H1 (cell line): ENCODE measurements around the gene ACYP1. TPM values are rescaled to one million over a fixed set of nuclear protein-coding genes. Genes with fewer than 3 reads are reported as not detected.

Source experiments
- CTCF ChIA-PET: fragments of 300-600 bp; sonication (Branson Sonifier 250); formaldehyde crosslinking; loops from one replicate; lab custom pipeline; 2021; ENCODE audit not compliant: partially characterized antibody; lab: Charles Lee
- POLR2A ChIA-PET: fragments of 300-600 bp; sonication (Branson Sonifier 250); formaldehyde crosslinking; loops from one replicate; lab custom pipeline; 2021; ENCODE audit warnings: inconsistent platforms; ENCODE audit not compliant: partially characterized antibody; lab: Charles Lee
- DNase-seq, 2 experiments: peaks; one replicate each; pipeline versions ENCODE4 v3.0.0 to v3.0.0-alpha.2; 2010 to 2022; ENCODE audit warnings: low spot score in 2 of 2, low read depth in 1 of 2, mixed read lengths in 1 of 2
- FAIRE-seq: peaks from 2 replicates; lab custom pipeline; 2011; peaks lifted over from hg19 to GRCh38; lab: Jason Lieb, UNC
- H2AFZ ChIP-seq: 2 replicates; pipeline ENCODE4 v1.8.1; 2012; ENCODE audit warnings: low read length, inconsistent platforms
- H2AK5ac ChIP-seq: 2 replicates; pipeline ENCODE4 v1.6.1; 2013; ENCODE audit warnings: low read depth, low read length
- H2BK120ac ChIP-seq: replicated peaks from 2 replicates; pipeline ENCODE3; 2013; ENCODE audit warnings: low read depth, low read length, inconsistent platforms
- H2BK12ac ChIP-seq: 2 replicates; pipeline ENCODE4 v1.6.1; 2013; ENCODE audit warnings: low read depth, low read length
- H2BK15ac ChIP-seq: 2 replicates; pipeline ENCODE4 v1.6.1; 2013; ENCODE audit warnings: low read length
- H2BK20ac ChIP-seq: 2 replicates; pipeline ENCODE4 v1.6.1; 2013; ENCODE audit warnings: low read length
- H2BK5ac ChIP-seq: 2 replicates; pipeline ENCODE4 v1.6.1; 2013; ENCODE audit warnings: low read depth, low read length
- H3K14ac ChIP-seq: 2 replicates; pipeline ENCODE4 v1.6.1; 2013; ENCODE audit warnings: inconsistent platforms; ENCODE audit not compliant: insufficient read length
- H3K18ac ChIP-seq: 2 replicates; pipeline ENCODE4 v1.6.1; 2013; ENCODE audit warnings: low read length; ENCODE audit errors: extremely low read depth
- H3K23ac ChIP-seq: 2 replicates; pipeline ENCODE4 v1.6.1; 2013; ENCODE audit warnings: inconsistent platforms; ENCODE audit not compliant: insufficient read length
- H3K23me2 ChIP-seq: 2 replicates; pipeline ENCODE4 v1.6.1; 2013; ENCODE audit warnings: low read depth, low read length
- H3K27ac ChIP-seq: 2 replicates; pipeline ENCODE4 v1.6.1; 2011; ENCODE audit warnings: low read depth, low read length, inconsistent platforms
- H3K27me3 ChIP-seq, 4 experiments: replicated peaks in 1 of 4; 1 replicate in 1 of 4; 2 replicates in 3 of 4; pipeline versions ENCODE4 v1.6.1 to v1.8.1; 2011 to 2013; ENCODE audit warnings: low read length in 3 of 4, mild to moderate bottlenecking in 3 of 4, inconsistent platforms in 2 of 4, mixed read lengths in 2 of 4, moderate library complexity in 1 of 4; ENCODE audit not compliant: control insufficient read depth in 3 of 4, insufficient read depth in 3 of 4; ENCODE audit errors: extremely low read depth in 1 of 4
- H3K36me3 ChIP-seq, 4 experiments: 2 replicates each; pipeline versions ENCODE4 v1.6.1 to v1.8.1; 2011 to 2013; ENCODE audit warnings: mild to moderate bottlenecking in 4 of 4, low read length in 3 of 4, moderate library complexity in 2 of 4, control low read depth in 1 of 4, inconsistent platforms in 1 of 4; ENCODE audit not compliant: insufficient read depth in 4 of 4, control insufficient read depth in 2 of 4
- H3K4ac ChIP-seq: replicated peaks from 2 replicates; pipeline ENCODE3; 2013; ENCODE audit warnings: low read length, low read depth, mixed read lengths, inconsistent platforms; ENCODE audit not compliant: insufficient read length
- H3K4me1 ChIP-seq, 4 experiments: replicated peaks in 1 of 4; 1 replicate in 1 of 4; 2 replicates in 3 of 4; pipeline versions ENCODE4 v1.6.1 to v1.8.1; 2011 to 2013; ENCODE audit warnings: low read length in 3 of 4, inconsistent platforms in 2 of 4, mixed read lengths in 1 of 4; ENCODE audit not compliant: insufficient read depth in 4 of 4, control insufficient read depth in 3 of 4
- H3K4me2 ChIP-seq, 2 experiments: 2 replicates each; pipeline versions ENCODE4 v1.6.1 to v1.8.1; 2011 to 2013; ENCODE audit warnings: low read depth in 2 of 2, low read length in 2 of 2, control low read depth in 1 of 2, inconsistent platforms in 1 of 2, mild to moderate bottlenecking in 1 of 2; ENCODE audit not compliant: insufficient read depth in 1 of 2
- H3K4me3 ChIP-seq, 4 experiments: fragments of 200-600, 300-600 bp in 1 of 4; sonication (generic), shearing (Covaris generic), sonication (Bioruptor Twin) in 1 of 4; 2 replicates each; pipeline versions ENCODE4 v1.5.1 to v1.8.1; 2011 to 2016; ENCODE audit warnings: low read length in 4 of 4, low read depth in 3 of 4, control low read depth in 2 of 4, inconsistent platforms in 2 of 4, mild to moderate bottlenecking in 2 of 4, mixed read lengths in 1 of 4, moderate library complexity in 1 of 4; ENCODE audit not compliant: insufficient read depth in 2 of 4; ENCODE audit errors: extremely low read depth in 1 of 4
- H3K56ac ChIP-seq: replicated peaks from 2 replicates; pipeline ENCODE3; 2013; ENCODE audit warnings: low read depth, mild to moderate bottlenecking, mixed read lengths, low read length, inconsistent platforms; ENCODE audit not compliant: insufficient read length
- H3K79me1 ChIP-seq: 2 replicates; pipeline ENCODE4 v1.6.1; 2013; ENCODE audit warnings: low read depth, low read length, control low read depth
- H3K79me2 ChIP-seq, 2 experiments: 2 replicates each; pipeline versions ENCODE4 v1.6.1 to v1.8.1; 2012 to 2013; ENCODE audit warnings: low read length in 2 of 2, mild to moderate bottlenecking in 2 of 2, inconsistent platforms in 1 of 2; ENCODE audit not compliant: insufficient read depth in 2 of 2, control insufficient read depth in 1 of 2
- H3K9ac ChIP-seq, 4 experiments: replicated peaks in 1 of 4; 1 replicate in 1 of 4; 2 replicates in 3 of 4; pipeline versions ENCODE4 v1.6.1 to v1.8.1; 2011 to 2013; ENCODE audit warnings: low read depth in 3 of 4, low read length in 3 of 4, control low read depth in 2 of 4, mild to moderate bottlenecking in 2 of 4, moderate library complexity in 2 of 4, inconsistent platforms in 1 of 4; ENCODE audit errors: extremely low read depth in 1 of 4
- H3K9me3 ChIP-seq, 2 experiments: 2 replicates each; pipeline versions ENCODE4 v1.6.1 to v1.8.1; 2012 to 2013; ENCODE audit warnings: mild to moderate bottlenecking in 2 of 2, moderate library complexity in 2 of 2, control low read depth in 1 of 2, inconsistent platforms in 1 of 2, low read depth in 1 of 2, low read length in 1 of 2, mixed read lengths in 1 of 2; ENCODE audit not compliant: insufficient read depth in 2 of 2
- H4K20me1 ChIP-seq, 2 experiments: replicated peaks in 1 of 2; 2 replicates each; pipeline versions ENCODE3 to v1.8.1; 2011 to 2013; ENCODE audit warnings: inconsistent platforms in 2 of 2, low read length in 2 of 2, mild to moderate bottlenecking in 1 of 2; ENCODE audit not compliant: insufficient read depth in 2 of 2, control insufficient read depth in 1 of 2
- H4K5ac ChIP-seq: 2 replicates; pipeline ENCODE4 v1.6.1; 2013; ENCODE audit warnings: low read length, low read depth, mixed read lengths, inconsistent platforms; ENCODE audit not compliant: insufficient read length
- H4K8ac ChIP-seq: 2 replicates; pipeline ENCODE4 v1.8.0; 2013; ENCODE audit warnings: mild to moderate bottlenecking, moderate library complexity, low read length, inconsistent platforms; ENCODE audit not compliant: insufficient read depth; ENCODE audit errors: extremely low read depth
- H4K91ac ChIP-seq: replicated peaks from 2 replicates; pipeline ENCODE3; 2013; ENCODE audit warnings: low read length, mixed read lengths, inconsistent platforms; ENCODE audit not compliant: insufficient read length
- BCL11A ChIP-seq, 2 experiments: IDR thresholded peaks; one replicate each; pipeline ENCODE4 v1.6.1; 2011; ENCODE audit warnings: low read depth in 2 of 2, low read length in 2 of 2, mild to moderate bottlenecking in 2 of 2
- CBX8 ChIP-seq: fragments of 300-800, 300-1000 bp; sonication (generic); IDR thresholded peaks from 2 replicates; pipeline ENCODE4 v1.7.1; 2016; ENCODE audit warnings: low read depth, low read length, borderline replicate concordance
- E2F6 ChIP-seq: IDR thresholded peaks from 2 replicates; pipeline ENCODE4 v1.6.1; 2012; ENCODE audit warnings: inconsistent platforms
- FOSL1 ChIP-seq: IDR thresholded peaks from 2 replicates; pipeline ENCODE4 v1.6.1; 2011; ENCODE audit warnings: mild to moderate bottlenecking, low read depth, low read length, moderate library complexity; ENCODE audit not compliant: insufficient read depth
- KDM5A ChIP-seq: fragments of 200-600 bp; IDR thresholded peaks from 2 replicates; pipeline ENCODE4 v1.7.1; 2012; ENCODE audit warnings: mild to moderate bottlenecking, low read length, inconsistent platforms, mixed read lengths
- MAX ChIP-seq: IDR thresholded peaks from 2 replicates; pipeline ENCODE4 v1.6.1; 2012; ENCODE audit warnings: inconsistent platforms
- POLR2A ChIP-seq, 2 experiments: IDR thresholded peaks; 1 replicate in 1 of 2; 2 replicates in 1 of 2; pipeline ENCODE4 v1.6.1; 2011; ENCODE audit warnings: low read depth in 2 of 2, low read length in 2 of 2, mild to moderate bottlenecking in 2 of 2; ENCODE audit errors: control extremely low read depth in 1 of 2
- POLR2AphosphoS5 ChIP-seq: IDR thresholded peaks from 2 replicates; pipeline ENCODE4 v1.6.1; 2011; ENCODE audit warnings: low read depth, low read length
- RXRA ChIP-seq: IDR thresholded peaks from 2 replicates; pipeline ENCODE4 v1.6.1; 2011; ENCODE audit warnings: low read depth, mild to moderate bottlenecking, low read length, moderate library complexity; ENCODE audit not compliant: insufficient read depth
- SAP30 ChIP-seq: fragments of 300-600 bp; sonication (generic); IDR thresholded peaks from 2 replicates; pipeline ENCODE4 v1.7.1; 2012; ENCODE audit warnings: low read length, moderate library complexity, mild to moderate bottlenecking, inconsistent platforms; ENCODE audit not compliant: insufficient read depth, insufficient replicate concordance
- SP2 ChIP-seq: IDR thresholded peaks from 2 replicates; pipeline ENCODE4 v1.6.1; 2012; ENCODE audit warnings: mild to moderate bottlenecking, low read length, inconsistent platforms
- SUZ12 ChIP-seq: fragments of 200-600 bp; sonication (generic); IDR thresholded peaks from 2 replicates; pipeline ENCODE4 v1.6.1; 2012; ENCODE audit warnings: mild to moderate bottlenecking, inconsistent platforms, low read length, moderate library complexity, mixed read lengths
- TAF1 ChIP-seq: IDR thresholded peaks from 2 replicates; pipeline ENCODE4 v1.6.1; 2011; ENCODE audit warnings: mild to moderate bottlenecking, low read depth, low read length
- TAF7 ChIP-seq: optimal IDR thresholded peaks from 2 replicates; pipeline ENCODE3; 2011; ENCODE audit warnings: low read depth, mild to moderate bottlenecking, inconsistent platforms, low read length, moderate library complexity, borderline replicate concordance
- WGBS, 2 experiments: shearing (Covaris generic) in 1 of 2; methylation state at CpG; one replicate each; pipeline versions ENCODE4 v1.1.6 to v1.1.7; 2013 to 2015; ENCODE audit warnings: low lambda C conversion rate in 2 of 2, mixed read lengths in 2 of 2, inconsistent platforms in 1 of 2, low coverage in 1 of 2, missing lambda C conversion rate in 1 of 2; ENCODE audit not compliant: insufficient replicate concordance in 2 of 2, insufficient coverage in 1 of 2, insufficient read length in 1 of 2; ENCODE audit errors: extremely low coverage in 1 of 2, missing lambda C conversion rate in 1 of 2; 5-methylcytosine and 5-hydroxymethylcytosine counted together
- polyA plus RNA-seq, 7 experiments: library from polyadenylated mRNA; depleted of rRNA in 3 of 7; stranded (reverse) in 5 of 7; unstranded in 2 of 7; fragments of >200 nt in 5 of 7; fragments of 200-250 nt in 2 of 7; gene quantifications; 1 replicate in 5 of 7; 2 replicates in 1 of 7; 4 replicates in 1 of 7; pipeline versions ENCODE4 v1.2.1 to v1.2.3, GENCODE V29; 2011 to 2013; ENCODE audit warnings: missing spikeins in 2 of 7, mixed read lengths in 2 of 7
- total RNA-seq: library from RNA; stranded (reverse); fragmentation: NEBNext Ultra II Directional; extraction: Animal tissue kit (Norgen Biotek cat#: 25700); gene quantifications from 2 replicates; pipeline ENCODE4 v1.2.1, GENCODE V29; 2021

ACYP1 gene
- total and polyA plus RNA-seq, 2 of the 8 experiments (the other 6 are each of a cell fraction or from before 2014, with no cell fraction given): 22.3 to 24.8 TPM

GRCh38 chr14:75101491-75101890, 37.7 kb upstream of the ACYP1 start:
- Histone ChIP-seq H3K27ac (no peak overlapping the region), H3K4me1 (no peaks in the 10 kb centered on the region), H4K5ac (no peak overlapping the region), H3K4me3 (no peak overlapping the region), H2AFZ (no peak overlapping the region), H3K18ac (no peak overlapping the region), H3K14ac (no peak overlapping the region), H2AK5ac (no peak overlapping the region), H2BK15ac (no peak overlapping the region), H2BK12ac (no peak overlapping the region), H3K23ac (no peak overlapping the region), H2BK120ac (no peak overlapping the region), H4K8ac (no peak overlapping the region; the same call in 1 of the 2 replicates), H2BK20ac (no peak overlapping the region), H4K20me1 (no peaks in the 10 kb centered on the region), H3K23me2 (no peaks in the 10 kb centered on the region; the same call in 1 of the 2 replicates), H3K56ac (no peak overlapping the region), H3K9me3 (no peaks in the 10 kb centered on the region), H3K4ac (no peak overlapping the region), H3K4me2 (no peak overlapping the region), H4K91ac (no peak overlapping the region), H3K79me2 (no peaks in the 10 kb centered on the region), H2BK5ac (no peak overlapping the region), H3K79me1 (no peaks in the 10 kb centered on the region), H3K9ac (no peak overlapping the region), H3K27me3 (no peaks in the 10 kb centered on the region), H3K36me3 (peaks cover 7 to 65% (median 37%) of the 10 kb centered on the region in 4 experiments; a peak in 7 of 8 replicates)
- FAIRE-seq (no peak), DNase-seq (no peak)
- ChIA-PET POLR2A (interaction anchor here (1.3 kb wide), 1 partner anchor 9 kb away, joined by 3 read pairs; no protein-coding TSS in a partner anchor), CTCF (interaction anchor here (0.9 to 1.8 kb wide), 3 partner anchors 13 to 196 kb away, joined by 3 to 6 read pairs (median 5); no protein-coding TSS in a partner anchor)
- 89% methylated on average over 4 of the region's 4 CpGs; no CpG with 5 or more reads in 1 of the 2 experiments for WGBS, 2 experiments
- TF ChIP-seq FOSL1 (no peak), SP2 (no peak), MAX (no peak), POLR2AphosphoS5 (no peak), RXRA (no peak), CBX8 (no peak), KDM5A (no peak), TAF1 (no peak), SUZ12 (no peak), E2F6 (no peak), BCL11A (IDR thresholded peaks at IDR 0.05; ENCODE audit: low read depth in 2 of 2, low read length in 2 of 2) (no peak), SAP30 (no peak), POLR2A (IDR thresholded peaks at IDR 0.05; ENCODE audit: control extremely low read depth in 1 of 2, low read depth in 2 of 2, low read length in 2 of 2) (no peak), TAF7 (no peak)
